GM06990 (cell line): ENCODE results near the gene NKX2-2.

Experiments
- DNase-seq: peaks from one replicate; pipeline ENCODE4 v3.0.0-alpha.2; 2011; ENCODE audit not compliant: insufficient read length; ENCODE audit errors: extremely low read depth
- H3K27me3 ChIP-seq: replicated peaks from 2 replicates; pipeline ENCODE4 v1.6.0; 2011; ENCODE audit warnings: low read length; ENCODE audit not compliant: control insufficient read depth, insufficient read depth
- H3K36me3 ChIP-seq: 2 replicates; pipeline ENCODE4 v1.5.1; 2011; ENCODE audit warnings: low read length; ENCODE audit not compliant: control insufficient read depth, insufficient read depth
- H3K4me3 ChIP-seq: replicated peaks from 2 replicates; pipeline ENCODE4 v1.5.1; 2011; ENCODE audit warnings: low read depth, mild to moderate bottlenecking, control low read depth, low read length
- TF ChIP-seq, protein P1 (sequence below): IDR thresholded peaks from 2 replicates; pipeline ENCODE4 v1.5.1; 2011; ENCODE audit warnings: low read length, control low read depth, mild to moderate bottlenecking, inconsistent platforms; ENCODE audit not compliant: insufficient read depth, poor library complexity, severe bottlenecking

Gene NKX2-2

DNA sequence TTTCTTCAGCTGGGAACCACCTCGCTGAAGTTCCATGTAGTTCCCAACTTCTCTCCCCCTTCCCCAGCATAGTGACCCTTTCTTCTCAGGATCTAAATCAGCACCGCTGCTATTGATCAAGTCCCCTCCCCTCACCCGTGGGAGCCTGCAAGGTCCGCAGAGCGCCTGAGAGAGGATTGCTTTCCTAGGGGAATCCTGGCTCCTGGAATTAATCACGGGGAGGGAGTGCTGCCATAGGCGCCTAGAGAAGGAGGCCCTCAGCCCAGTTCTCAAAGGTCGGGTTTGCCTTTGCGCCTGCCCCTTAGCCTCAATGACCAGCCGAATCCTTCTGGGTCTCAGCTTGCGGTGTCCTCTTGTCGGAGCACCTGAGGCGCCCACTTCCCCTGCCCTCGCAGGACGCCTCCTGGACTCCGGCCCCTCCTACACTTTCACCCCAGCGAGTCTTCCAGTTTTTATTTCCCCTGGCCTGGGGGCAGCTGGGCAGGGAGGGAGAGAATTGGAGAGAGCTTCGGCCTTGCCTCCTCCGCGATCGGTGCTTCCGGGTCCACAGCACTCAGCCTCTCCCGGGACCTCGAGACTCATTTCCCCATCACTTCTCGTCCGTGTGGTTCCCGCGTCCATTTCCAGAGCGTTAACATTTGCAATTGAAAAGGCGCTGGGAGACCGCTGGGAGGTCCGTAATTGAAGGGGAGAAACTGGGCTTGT, 3.1 kb upstream of the NKX2-2 start:
- no peak for DNase-seq
- Histone ChIP-seq H3K36me3 (no peaks in the 10 kb centered on the region), H3K27me3 (peaks cover 2% of the 10 kb centered on the region), H3K4me3 (no peak overlapping the region)
- TF ChIP-seq, protein P1, sequence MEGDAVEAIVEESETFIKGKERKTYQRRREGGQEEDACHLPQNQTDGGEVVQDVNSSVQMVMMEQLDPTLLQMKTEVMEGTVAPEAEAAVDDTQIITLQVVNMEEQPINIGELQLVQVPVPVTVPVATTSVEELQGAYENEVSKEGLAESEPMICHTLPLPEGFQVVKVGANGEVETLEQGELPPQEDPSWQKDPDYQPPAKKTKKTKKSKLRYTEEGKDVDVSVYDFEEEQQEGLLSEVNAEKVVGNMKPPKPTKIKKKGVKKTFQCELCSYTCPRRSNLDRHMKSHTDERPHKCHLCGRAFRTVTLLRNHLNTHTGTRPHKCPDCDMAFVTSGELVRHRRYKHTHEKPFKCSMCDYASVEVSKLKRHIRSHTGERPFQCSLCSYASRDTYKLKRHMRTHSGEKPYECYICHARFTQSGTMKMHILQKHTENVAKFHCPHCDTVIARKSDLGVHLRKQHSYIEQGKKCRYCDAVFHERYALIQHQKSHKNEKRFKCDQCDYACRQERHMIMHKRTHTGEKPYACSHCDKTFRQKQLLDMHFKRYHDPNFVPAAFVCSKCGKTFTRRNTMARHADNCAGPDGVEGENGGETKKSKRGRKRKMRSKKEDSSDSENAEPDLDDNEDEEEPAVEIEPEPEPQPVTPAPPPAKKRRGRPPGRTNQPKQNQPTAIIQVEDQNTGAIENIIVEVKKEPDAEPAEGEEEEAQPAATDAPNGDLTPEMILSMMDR = no peak

- TF ChIP-seq, protein P1 = no peak
- no peak overlapping the region for H3K4me3 ChIP-seq
- no peak for DNase-seq
- H3K36me3 ChIP-seq = no peaks in the 10 kb centered on the region
- peaks cover 2% of the 10 kb centered on the region for H3K27me3 ChIP-seq
Measured at GRCh38 chr20:21516180-21516567, 2.3 kb upstream of the NKX2-2 start.

GRCh38 chr20:21515300-21516179, 1.7 kb upstream of the NKX2-2 start:
- no peak overlapping the region for H3K4me3 ChIP-seq
- DNase-seq = no peak
- peaks cover 2% of the 10 kb centered on the region for H3K27me3 ChIP-seq
- H3K36me3 ChIP-seq = no peaks in the 10 kb centered on the region
- TF ChIP-seq, protein P1 = no peak

GRCh38 chr20:21514553-21515251, 838 bp upstream of the NKX2-2 start:
- TF ChIP-seq, protein P1 = no peak
- no peak for DNase-seq
- Histone ChIP-seq H3K27me3 (peaks cover 2% of the 10 kb centered on the region), H3K36me3 (no peaks in the 10 kb centered on the region), H3K4me3 (no peak overlapping the region)

GRCh38 chr20:21513181-21513663, 642 bp downstream of the NKX2-2 start:
- TF ChIP-seq, protein P1 = no peak
- H3K27me3 ChIP-seq = peaks cover 2% of the 10 kb centered on the region
- DNase-seq = no peak
- no peak overlapping the region for H3K4me3 ChIP-seq
- H3K36me3 ChIP-seq = no peaks in the 10 kb centered on the region
